Rectal smooth muscle tissue (tissue), 1 donor: Measurements from ENCODE around the gene GPRC5C.

Experiments
- H3K27ac ChIP-seq: one replicate; pipeline ENCODE4 v1.7.0; 2013; ENCODE audit warnings: low read depth, low read length, inconsistent platforms
- H3K27me3 ChIP-seq: one replicate; pipeline ENCODE4 v1.7.0; 2013; ENCODE audit warnings: low read length; ENCODE audit not compliant: control insufficient read depth, insufficient read depth
- H3K36me3 ChIP-seq: one replicate; pipeline ENCODE4 v1.7.0; 2013; ENCODE audit warnings: low read length; ENCODE audit not compliant: control insufficient read depth, insufficient read depth
- H3K4me1 ChIP-seq: one replicate; pipeline ENCODE4 v1.7.0; 2013; ENCODE audit warnings: low read length; ENCODE audit not compliant: control insufficient read depth, insufficient read depth
- H3K4me3 ChIP-seq: one replicate; pipeline ENCODE4 v1.7.0; 2013; ENCODE audit warnings: low read length
- H3K9ac ChIP-seq: one replicate; pipeline ENCODE4 v1.7.0; 2013; ENCODE audit warnings: low read length

GPRC5C gene

DNA sequence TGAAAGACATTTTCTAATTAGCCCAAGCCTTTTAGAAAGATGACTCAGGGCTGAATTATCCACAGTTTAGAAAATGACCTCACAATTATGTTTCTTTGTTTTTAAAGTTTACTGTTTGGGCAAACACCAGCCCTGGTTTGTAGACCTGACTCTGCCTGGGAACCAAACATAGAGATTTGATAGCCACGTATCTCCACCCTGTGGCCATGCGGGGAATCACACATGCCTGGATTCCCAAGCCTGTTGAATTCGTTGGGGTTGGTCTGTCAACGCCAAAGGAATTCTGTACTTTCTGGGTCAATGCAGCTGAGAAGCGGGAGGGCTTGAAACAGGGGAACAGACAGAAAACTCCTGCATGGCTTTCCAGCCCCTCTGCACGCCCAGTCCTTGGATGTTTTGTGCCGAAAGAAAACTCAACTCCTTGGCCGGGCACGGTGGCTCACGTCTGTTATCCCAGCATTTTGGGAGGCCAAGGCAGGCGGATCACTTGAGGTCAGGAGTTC lies 61.5 kb downstream of the GPRC5C start:
- Histone ChIP-seq H3K9ac (no peak overlapping the region), H3K27me3 (no peaks in the 10 kb centered on the region), H3K4me1 (no peaks in the 10 kb centered on the region)

More for the DNA sequence above, 61.5 kb downstream of the GPRC5C start:
- Histone ChIP-seq H3K27ac (no peak overlapping the region), H3K36me3 (no peaks in the 10 kb centered on the region), H3K4me3 (no peak overlapping the region)
